Measurements from ENCODE around the gene CD8B2. TPM values are rescaled to one million over a fixed set of nuclear protein-coding genes. Genes with fewer than 3 reads are reported as not detected.
"Not testable (repeated sequence)": the region's sequence is repeated elsewhere in the genome, so short reads cannot be mapped to it uniquely, and the experiment has no call there.

Gene CD8B2
- total RNA-seq = 1 to 10 TPM in 1 of 2 donors, under 1 TPM in 1; 0.62 to 1.1 TPM

- not testable (repeated sequence) for H3K4me1 Mint-ChIP-seq (ENCODE audit: low read depth); DNase-seq; H3K27ac Mint-ChIP-seq; H3K9me3 Mint-ChIP-seq; H3K4me3 Mint-ChIP-seq; H3K36me3 Mint-ChIP-seq (ENCODE audit: insufficient read depth in 2 of 2)
- H3K27me3 Mint-ChIP-seq (ENCODE audit: low read depth) = peaks cover 23% of the 10 kb centered on the region
- ATAC-seq (replicated peaks in 1 of 2) = peak; percentile 39 to 54
These were observed at the start of gene CD8B2 for GRCh38 chr2:106486551-106487385. TSS of gene CD8B2 (plus strand) at chr2:106487364. CDS start at chr2:106487427, 63 bp downstream.

GRCh38 chr2:106461882-106462281 is 25.3 kb upstream of the CD8B2 start:
- not testable (repeated sequence) for H3K4me1 Mint-ChIP-seq (ENCODE audit: low read depth); H3K36me3 Mint-ChIP-seq (ENCODE audit: insufficient read depth in 2 of 2); H3K9me3 Mint-ChIP-seq; H3K27me3 Mint-ChIP-seq (ENCODE audit: low read depth); H3K4me3 Mint-ChIP-seq; H3K27ac Mint-ChIP-seq
- DNase-seq (peak; percentile 10 to 12), ATAC-seq (replicated peaks in 1 of 2) (peak in 1 of 2 donors; percentile 38)

DNA sequence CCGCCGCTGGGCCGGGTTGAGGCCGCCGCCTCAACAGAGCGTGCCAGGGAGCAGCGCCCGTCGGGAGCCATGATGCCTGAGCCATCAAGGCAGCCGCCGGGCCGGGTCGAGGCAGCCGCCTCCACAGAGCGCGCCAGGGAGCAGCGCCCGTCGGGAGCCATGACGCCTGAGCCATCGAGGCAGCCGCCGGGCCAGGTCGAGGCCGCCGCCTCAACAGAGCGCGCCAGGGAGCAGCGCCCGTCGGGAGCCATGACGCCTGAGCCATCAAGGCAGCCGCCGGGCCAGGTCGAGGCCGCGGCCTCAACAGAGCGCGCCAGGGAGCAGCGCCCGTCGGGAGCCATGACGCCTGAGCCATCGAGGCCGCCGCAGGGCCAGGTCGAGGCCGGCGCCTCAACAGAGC is 19.6 kb upstream of the CD8B2 start:
- H3K4me1 Mint-ChIP-seq (ENCODE audit: low read depth); ATAC-seq (replicated peaks in 1 of 2); H3K9me3 Mint-ChIP-seq; H3K27me3 Mint-ChIP-seq (ENCODE audit: low read depth); H3K4me3 Mint-ChIP-seq; H3K36me3 Mint-ChIP-seq (ENCODE audit: insufficient read depth in 2 of 2); DNase-seq; H3K27ac Mint-ChIP-seq: not testable (repeated sequence)

DNA sequence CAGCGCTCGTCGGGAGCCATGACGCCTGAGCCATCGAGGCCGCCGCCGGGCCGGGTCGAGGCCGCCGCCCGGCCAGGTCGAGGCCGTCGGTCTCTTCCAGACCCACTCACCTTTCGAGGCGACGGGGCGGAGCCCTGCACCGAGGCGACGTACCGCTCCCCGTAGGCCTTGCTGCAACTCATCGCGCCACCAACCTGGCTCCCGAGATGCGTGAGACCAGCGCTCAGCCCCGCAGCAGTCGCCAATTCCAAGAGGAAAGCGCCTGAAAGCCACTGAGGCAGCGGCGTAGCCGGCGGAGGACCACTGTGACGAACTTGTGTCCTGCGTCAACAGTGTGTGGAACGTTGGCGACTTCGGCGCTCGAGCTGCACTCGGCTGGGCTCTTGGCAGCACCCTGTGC is 19.1 kb upstream of the CD8B2 start, which contains the start of gene RGPD3:
TSS of gene RGPD3 (minus strand) at position 307 of the 400 bp plus-strand sequence. CDS start at position 182, 125 bp downstream.
- not testable (repeated sequence) for H3K4me1 Mint-ChIP-seq (ENCODE audit: low read depth); H3K4me3 Mint-ChIP-seq; DNase-seq; ATAC-seq (replicated peaks in 1 of 2); H3K36me3 Mint-ChIP-seq (ENCODE audit: insufficient read depth in 2 of 2); H3K27ac Mint-ChIP-seq; H3K27me3 Mint-ChIP-seq (ENCODE audit: low read depth); H3K9me3 Mint-ChIP-seq

DNA sequence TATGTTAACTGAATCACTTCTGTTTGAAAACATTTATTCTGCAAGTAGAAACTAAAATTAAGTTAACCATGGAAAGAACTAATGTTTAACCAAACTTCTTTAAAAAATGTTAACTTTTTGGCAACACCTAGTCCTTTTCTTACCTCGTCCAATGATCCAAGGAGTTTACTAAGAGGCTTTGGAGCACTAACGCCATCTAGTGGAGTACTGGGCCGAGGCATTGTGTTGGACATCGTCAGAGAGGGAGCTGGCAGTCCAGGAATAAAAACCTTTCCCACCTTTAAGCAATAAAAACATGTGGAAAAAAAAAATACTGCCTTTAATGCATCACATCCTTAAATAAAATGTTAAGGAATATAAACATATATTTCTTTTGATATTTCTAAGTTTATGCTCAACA is 16.5 kb upstream of the CD8B2 start:
- not testable (repeated sequence) for H3K27ac Mint-ChIP-seq; H3K4me1 Mint-ChIP-seq (ENCODE audit: low read depth)
- peak; percentile 44 to 53 for ATAC-seq (replicated peaks in 1 of 2)

DNA sequence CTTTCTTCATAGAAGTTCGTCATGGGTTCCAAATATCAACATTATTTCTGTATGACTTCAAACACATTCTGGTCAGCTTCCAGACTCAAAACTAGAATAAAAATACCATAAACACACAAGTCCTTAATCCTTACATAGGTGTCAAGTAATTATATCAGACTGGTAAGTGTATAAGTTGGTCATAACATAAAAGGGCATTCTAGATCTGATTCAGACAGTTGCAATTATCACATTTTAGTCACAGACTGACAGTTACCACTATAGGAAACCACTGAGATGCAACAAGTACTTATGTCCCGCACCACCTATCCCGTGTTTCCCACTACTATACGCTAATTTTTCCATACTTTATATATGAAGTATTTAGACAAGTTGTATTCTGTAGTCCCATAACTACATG is 9.5 kb upstream of the CD8B2 start:
- H3K27me3 Mint-ChIP-seq (ENCODE audit: low read depth); H3K36me3 Mint-ChIP-seq (ENCODE audit: insufficient read depth in 2 of 2); H3K4me1 Mint-ChIP-seq (ENCODE audit: low read depth); H3K9me3 Mint-ChIP-seq; H3K4me3 Mint-ChIP-seq; DNase-seq; H3K27ac Mint-ChIP-seq: not testable (repeated sequence)
- ATAC-seq (replicated peaks in 1 of 2) = peak; percentile 31 to 65

More for the DNA sequence above, 16.5 kb upstream of the CD8B2 start:
- not testable (repeated sequence) for H3K4me3 Mint-ChIP-seq; H3K27me3 Mint-ChIP-seq (ENCODE audit: low read depth); H3K9me3 Mint-ChIP-seq; H3K36me3 Mint-ChIP-seq (ENCODE audit: insufficient read depth in 2 of 2)
- peak; percentile 49 for DNase-seq

GRCh38 chr2:106479563-106479962 is 7.6 kb upstream of the CD8B2 start:
- not testable (repeated sequence) for ATAC-seq (replicated peaks in 1 of 2); H3K4me3 Mint-ChIP-seq; H3K36me3 Mint-ChIP-seq (ENCODE audit: insufficient read depth in 2 of 2); DNase-seq; H3K27me3 Mint-ChIP-seq (ENCODE audit: low read depth); H3K9me3 Mint-ChIP-seq; H3K4me1 Mint-ChIP-seq (ENCODE audit: low read depth); H3K27ac Mint-ChIP-seq

DNA sequence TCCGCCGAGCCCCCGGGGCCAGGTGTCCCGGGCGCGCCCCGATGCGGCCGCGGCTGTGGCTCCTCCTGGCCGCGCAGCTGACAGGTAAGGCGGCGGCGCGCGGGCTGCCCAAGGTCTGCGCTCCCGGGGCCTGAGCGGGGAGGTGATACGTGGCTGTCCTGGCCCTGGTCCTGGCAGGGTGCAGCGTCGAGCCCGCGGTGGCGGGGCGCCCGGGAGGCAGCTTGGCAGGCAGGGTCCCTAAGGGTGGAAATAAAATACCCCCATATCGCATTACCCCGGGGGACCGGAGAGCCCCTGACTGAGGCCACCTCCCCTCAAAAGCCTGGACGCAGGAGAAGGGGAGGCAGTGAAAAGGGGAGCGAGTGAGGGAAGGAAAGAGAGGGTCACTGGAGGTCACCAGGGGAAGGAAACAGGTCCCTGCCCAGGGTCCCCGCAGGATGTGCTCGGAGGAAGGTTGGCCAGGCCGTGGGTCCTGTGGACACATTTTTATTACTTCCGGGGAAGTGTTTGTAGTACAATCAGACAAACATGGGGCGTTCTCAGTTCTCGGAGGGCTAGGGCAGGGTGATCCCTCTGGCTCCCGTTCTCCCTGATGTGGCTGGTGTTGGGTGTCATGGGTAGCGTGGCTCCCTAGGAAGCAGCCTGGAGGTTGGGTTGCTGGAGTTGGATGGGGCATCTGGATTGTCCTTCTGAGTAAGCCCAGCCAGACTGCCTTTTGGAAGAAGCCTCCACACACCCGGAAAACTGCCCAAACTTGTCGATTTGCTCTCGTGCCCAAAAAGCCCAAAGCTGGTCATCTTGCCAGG is 425 bp downstream of the CD8B2 start:
- H3K36me3 Mint-ChIP-seq (ENCODE audit: insufficient read depth in 2 of 2); DNase-seq: not testable (repeated sequence)
- ATAC-seq (replicated peaks in 1 of 2) = peak; percentile 23 to 29

DNA sequence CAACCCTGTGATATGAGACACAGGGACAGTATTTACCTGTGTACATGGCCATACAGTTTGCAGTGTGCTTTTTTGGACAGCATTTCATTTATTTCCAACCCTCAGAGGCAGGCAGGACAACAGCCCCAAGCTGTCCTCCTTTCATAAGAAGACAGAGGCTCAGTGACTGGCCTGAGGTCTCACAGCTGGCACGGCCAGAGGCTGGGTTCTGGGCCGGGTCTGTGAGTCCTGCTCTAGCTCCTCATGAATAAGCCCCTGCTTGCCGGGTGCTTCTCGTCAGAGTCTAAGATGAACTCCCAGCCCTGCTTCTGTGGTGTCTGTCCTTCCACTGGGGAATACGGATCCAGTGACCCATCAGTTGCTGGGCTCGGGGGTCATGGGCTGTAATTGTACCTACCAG is 2.5 kb downstream of the CD8B2 start:
- not testable (repeated sequence) for DNase-seq; H3K27ac Mint-ChIP-seq; H3K36me3 Mint-ChIP-seq (ENCODE audit: insufficient read depth in 2 of 2); H3K4me3 Mint-ChIP-seq; H3K4me1 Mint-ChIP-seq (ENCODE audit: low read depth); H3K9me3 Mint-ChIP-seq; ATAC-seq (replicated peaks in 1 of 2)
- H3K27me3 Mint-ChIP-seq (ENCODE audit: low read depth) = peaks cover 17% of the 10 kb centered on the region

More for the DNA sequence above, 425 bp downstream of the CD8B2 start:
- not testable (repeated sequence) for H3K9me3 Mint-ChIP-seq; H3K4me3 Mint-ChIP-seq; H3K4me1 Mint-ChIP-seq (ENCODE audit: low read depth); H3K27ac Mint-ChIP-seq
- H3K27me3 Mint-ChIP-seq (ENCODE audit: low read depth) = peaks cover 23% of the 10 kb centered on the region

GRCh38 chr2:106492399-106492798 is 5.2 kb downstream of the CD8B2 start:
- H3K4me3 Mint-ChIP-seq; DNase-seq; H3K27ac Mint-ChIP-seq; H3K27me3 Mint-ChIP-seq (ENCODE audit: low read depth); H3K4me1 Mint-ChIP-seq (ENCODE audit: low read depth); ATAC-seq (replicated peaks in 1 of 2); H3K36me3 Mint-ChIP-seq (ENCODE audit: insufficient read depth in 2 of 2); H3K9me3 Mint-ChIP-seq: not testable (repeated sequence)

DNA sequence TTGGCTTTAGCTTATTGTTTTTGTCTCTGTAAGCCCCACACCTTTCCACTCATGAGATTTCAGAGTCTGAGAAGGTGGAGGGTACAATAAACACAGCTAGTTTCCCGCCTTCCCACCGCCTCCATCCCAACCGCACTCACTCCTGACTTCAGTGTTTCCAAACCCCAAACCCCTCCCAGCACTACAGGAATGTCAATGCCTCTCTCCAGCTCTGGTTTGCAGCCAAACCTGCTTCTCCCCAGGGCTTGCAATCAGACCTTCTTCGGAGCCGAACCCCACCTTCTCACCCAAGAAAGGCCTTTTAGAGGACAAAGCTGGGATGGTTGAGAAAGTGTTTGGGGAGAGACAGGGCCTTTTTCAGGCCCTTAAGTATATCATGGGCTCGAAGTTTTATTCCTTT is 5.7 kb downstream of the CD8B2 start:
- not testable (repeated sequence) for H3K9me3 Mint-ChIP-seq; ATAC-seq (replicated peaks in 1 of 2); H3K4me3 Mint-ChIP-seq

DNA sequence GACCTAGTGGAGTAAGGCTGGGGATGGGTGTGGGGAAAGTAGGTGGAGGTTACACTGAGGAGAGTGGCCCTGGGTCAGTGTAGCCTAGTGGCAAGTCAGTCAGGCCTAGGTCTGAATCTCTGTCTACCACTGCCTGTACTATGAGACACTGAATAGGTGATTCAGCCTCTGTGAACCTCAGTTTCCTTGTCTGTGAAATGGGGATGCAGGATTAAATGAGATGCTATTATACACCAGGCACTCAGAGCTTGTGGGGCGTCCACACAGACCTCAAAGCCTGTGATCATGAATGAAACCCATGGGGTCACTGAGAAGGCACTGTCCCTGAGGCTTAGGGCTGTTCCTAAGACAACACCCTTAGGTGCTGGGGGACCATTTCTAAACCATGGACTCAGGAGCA is 11.4 kb downstream of the CD8B2 start:
- not testable (repeated sequence) for H3K4me3 Mint-ChIP-seq; H3K27ac Mint-ChIP-seq; H3K9me3 Mint-ChIP-seq; H3K36me3 Mint-ChIP-seq (ENCODE audit: insufficient read depth in 2 of 2); H3K27me3 Mint-ChIP-seq (ENCODE audit: low read depth); ATAC-seq (replicated peaks in 1 of 2); H3K4me1 Mint-ChIP-seq (ENCODE audit: low read depth); DNase-seq

More for the DNA sequence above, 5.7 kb downstream of the CD8B2 start:
- H3K4me1 Mint-ChIP-seq (ENCODE audit: low read depth); H3K27me3 Mint-ChIP-seq (ENCODE audit: low read depth); H3K27ac Mint-ChIP-seq; H3K36me3 Mint-ChIP-seq (ENCODE audit: insufficient read depth in 2 of 2); DNase-seq: not testable (repeated sequence)

DNA sequence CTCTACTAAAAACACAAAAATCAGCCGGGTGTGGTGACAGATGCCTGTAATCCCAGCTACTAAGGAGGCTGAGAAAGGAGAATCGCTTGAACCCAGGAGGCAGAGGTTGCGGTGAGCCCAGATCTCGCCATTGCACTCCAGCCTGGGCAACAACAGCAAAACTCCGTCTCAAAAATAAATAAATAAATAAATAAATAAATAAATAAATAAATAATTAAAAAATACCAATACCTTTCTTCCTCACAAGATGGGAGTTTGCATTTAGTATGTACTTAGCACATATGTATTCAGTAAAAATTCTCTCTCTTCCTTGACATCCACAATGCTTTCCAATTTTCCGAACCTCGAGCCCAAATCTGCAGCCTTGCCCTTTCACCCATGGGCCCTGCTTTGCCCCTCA is 13.2 kb downstream of the CD8B2 start:
- not testable (repeated sequence) for H3K9me3 Mint-ChIP-seq; H3K27me3 Mint-ChIP-seq (ENCODE audit: low read depth); H3K27ac Mint-ChIP-seq; H3K4me1 Mint-ChIP-seq (ENCODE audit: low read depth); DNase-seq; H3K36me3 Mint-ChIP-seq (ENCODE audit: insufficient read depth in 2 of 2); ATAC-seq (replicated peaks in 1 of 2); H3K4me3 Mint-ChIP-seq
